ENCODE measurements around the gene CAMTA1. TPM values are rescaled to one million over a fixed set of nuclear protein-coding genes. Genes with fewer than 3 reads are reported as not detected.

CAMTA1 gene
- total RNA-seq, 6 donors from 2014 or later, result 38.8 to 74.0 (median 46.1) TPM

DNA sequence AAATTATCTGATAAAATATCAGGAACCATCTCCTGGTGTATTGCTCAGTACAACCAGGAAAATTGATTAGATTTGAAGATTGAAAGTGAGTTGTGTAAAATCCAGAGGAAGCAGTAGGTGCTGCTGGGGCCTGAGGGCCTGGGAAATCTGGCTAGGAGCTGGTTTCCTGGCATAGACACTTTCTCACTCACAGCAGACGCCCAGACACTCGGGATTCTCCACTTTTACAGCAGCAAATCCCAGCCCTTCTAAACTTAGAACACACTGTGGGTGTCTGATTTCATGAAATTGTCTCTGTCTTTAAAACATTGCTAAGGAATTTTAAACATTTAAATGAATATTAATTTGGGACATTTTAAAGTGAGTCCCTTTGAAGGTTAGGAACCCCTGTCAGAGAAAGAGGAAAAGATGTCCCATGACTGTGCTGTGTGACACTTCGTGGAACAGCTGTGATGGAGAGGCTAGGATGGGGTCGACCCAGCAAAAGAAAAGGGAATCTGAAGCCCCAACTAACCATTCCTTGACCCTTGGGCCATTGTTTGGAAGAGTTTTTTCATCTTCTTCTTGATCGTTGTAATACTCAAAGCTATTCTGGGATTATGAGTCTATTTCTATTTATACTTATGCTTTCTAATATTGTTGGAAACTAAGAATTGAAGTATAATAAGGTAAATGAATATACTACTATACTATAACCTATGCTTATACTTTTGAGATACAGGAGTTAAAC lies 936.9 kb downstream of the CAMTA1 start:
- ATAC-seq (ENCODE audit: low FRiP score in 2 of 2) (no peak), DNase-seq (no peak)
- Histone ChIP-seq H3K27me3 (peaks cover 0 to 1% (median 0%) of the 10 kb centered on the region in 4 donors), H3K27ac (no peak overlapping the region), H3K4me3 (no peak overlapping the region), H3K9me3 (no peaks in the 10 kb centered on the region), H3K36me3 (no peaks in the 10 kb centered on the region), H3K4me1 (peaks cover 5 to 8% (median 7%) of the 10 kb centered on the region in 4 donors)
- TF ChIP-seq POLR2A (IDR thresholded peaks at IDR 0.05) (no peak), POLR2AphosphoS5 (IDR thresholded peaks at IDR 0.05) (no peak), EP300 (IDR thresholded peaks at IDR 0.05) (no peak)
- TF ChIP-seq, protein P1, sequence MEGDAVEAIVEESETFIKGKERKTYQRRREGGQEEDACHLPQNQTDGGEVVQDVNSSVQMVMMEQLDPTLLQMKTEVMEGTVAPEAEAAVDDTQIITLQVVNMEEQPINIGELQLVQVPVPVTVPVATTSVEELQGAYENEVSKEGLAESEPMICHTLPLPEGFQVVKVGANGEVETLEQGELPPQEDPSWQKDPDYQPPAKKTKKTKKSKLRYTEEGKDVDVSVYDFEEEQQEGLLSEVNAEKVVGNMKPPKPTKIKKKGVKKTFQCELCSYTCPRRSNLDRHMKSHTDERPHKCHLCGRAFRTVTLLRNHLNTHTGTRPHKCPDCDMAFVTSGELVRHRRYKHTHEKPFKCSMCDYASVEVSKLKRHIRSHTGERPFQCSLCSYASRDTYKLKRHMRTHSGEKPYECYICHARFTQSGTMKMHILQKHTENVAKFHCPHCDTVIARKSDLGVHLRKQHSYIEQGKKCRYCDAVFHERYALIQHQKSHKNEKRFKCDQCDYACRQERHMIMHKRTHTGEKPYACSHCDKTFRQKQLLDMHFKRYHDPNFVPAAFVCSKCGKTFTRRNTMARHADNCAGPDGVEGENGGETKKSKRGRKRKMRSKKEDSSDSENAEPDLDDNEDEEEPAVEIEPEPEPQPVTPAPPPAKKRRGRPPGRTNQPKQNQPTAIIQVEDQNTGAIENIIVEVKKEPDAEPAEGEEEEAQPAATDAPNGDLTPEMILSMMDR (IDR thresholded peaks at IDR 0.05), result no peak
- 62 to 64% methylated on average over 5 of the region's 5 CpGs for WGBS, 2 donors

- Histone ChIP-seq H3K27me3 (peaks cover 0 to 1% (median 0%) of the 10 kb centered on the region in 4 donors), H3K4me3 (no peak overlapping the region), H3K4me1 (peaks cover 5 to 8% (median 7%) of the 10 kb centered on the region in 4 donors), H3K9me3 (no peaks in the 10 kb centered on the region), H3K36me3 (no peaks in the 10 kb centered on the region), H3K27ac (no peak overlapping the region)
- ATAC-seq (ENCODE audit: low FRiP score in 2 of 2) (no peak), DNase-seq (no peak)
- WGBS, 2 donors, result 85 to 99% methylated on average over 2 of the region's 2 CpGs
- TF ChIP-seq POLR2A (IDR thresholded peaks at IDR 0.05), result no peak
- no peak for TF ChIP-seq EP300 (IDR thresholded peaks at IDR 0.05)
- no peak for TF ChIP-seq POLR2AphosphoS5 (IDR thresholded peaks at IDR 0.05)
- TF ChIP-seq, protein P1 (IDR thresholded peaks at IDR 0.05), result no peak
Measured at GRCh38 chr1:7722670-7723012, 937.4 kb downstream of the CAMTA1 start.

DNA sequence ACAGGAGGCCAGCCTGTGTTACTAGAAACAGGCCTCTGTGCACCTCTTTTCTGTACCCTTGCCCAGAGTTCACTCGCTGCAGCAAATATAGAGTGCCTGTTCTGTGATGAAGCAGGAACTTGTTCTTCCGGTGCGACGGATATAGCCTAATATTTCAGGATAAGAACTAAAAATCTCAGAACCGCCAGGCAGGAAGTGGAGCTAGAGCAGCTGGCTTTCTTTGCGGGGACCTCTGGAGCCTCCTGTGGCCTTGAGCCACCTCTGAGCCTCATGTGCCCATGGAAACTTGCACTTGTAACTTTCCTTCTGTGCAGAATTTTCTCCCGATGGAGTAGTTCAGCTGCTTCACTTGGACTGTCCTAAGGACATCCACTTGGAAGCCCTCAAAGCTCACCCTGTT lies 941.4 kb downstream of the CAMTA1 start:
- peaks cover 5 to 8% (median 7%) of the 10 kb centered on the region in 4 donors for H3K4me1 ChIP-seq
- no peaks in the 10 kb centered on the region for H3K36me3 ChIP-seq
- peaks cover 0 to 1% (median 0%) of the 10 kb centered on the region in 4 donors for H3K27me3 ChIP-seq
- H3K27ac ChIP-seq, result peak overlapping the region in 1 of 4 donors; percentile 26
- no peak for DNase-seq
- ATAC-seq (ENCODE audit: low FRiP score in 2 of 2), result no peak
- WGBS, 2 donors, result 13 to 16% methylated on average over 7 of the region's 7 CpGs
- no peak overlapping the region for H3K4me3 ChIP-seq
- TF ChIP-seq, protein P1 (IDR thresholded peaks at IDR 0.05), result no peak
- TF ChIP-seq EP300 (IDR thresholded peaks at IDR 0.05), result no peak
- TF ChIP-seq POLR2AphosphoS5 (IDR thresholded peaks at IDR 0.05), result no peak
- no peak for TF ChIP-seq POLR2A (IDR thresholded peaks at IDR 0.05)
- H3K9me3 ChIP-seq, result no peaks in the 10 kb centered on the region

DNA sequence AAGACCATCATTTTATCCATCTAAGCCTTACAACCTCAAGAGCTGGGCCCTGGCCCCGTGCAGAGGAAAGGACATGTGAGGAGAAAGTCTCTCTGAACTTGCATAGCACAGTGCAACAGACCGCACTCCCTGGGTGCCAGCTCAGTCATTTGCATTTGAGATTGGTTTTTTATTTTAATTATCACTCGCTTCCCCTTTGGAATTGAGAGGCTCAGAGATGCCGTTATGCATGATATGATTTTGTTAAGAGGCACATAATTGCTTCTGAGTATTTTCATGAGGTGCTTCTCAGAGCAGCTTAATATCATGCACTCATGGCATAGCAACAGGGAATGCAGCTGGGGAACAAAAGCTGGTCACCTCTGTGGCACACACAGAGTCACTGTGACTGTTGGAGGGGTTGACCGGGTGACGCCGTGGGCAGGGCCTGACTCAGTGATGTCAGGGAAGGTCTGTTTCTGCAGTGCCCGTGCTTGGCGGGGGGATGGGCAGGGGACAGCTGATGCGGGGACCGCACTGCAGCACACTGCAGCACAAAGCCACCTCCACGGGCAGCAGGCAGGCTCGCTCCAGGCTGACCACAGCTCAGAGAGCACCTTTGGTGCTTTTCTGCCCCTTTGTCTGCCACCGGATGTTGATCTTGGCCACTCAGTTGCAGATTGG lies 942.7 kb downstream of the CAMTA1 start:
- H3K36me3 ChIP-seq, result no peaks in the 10 kb centered on the region
- H3K9me3 ChIP-seq, result no peaks in the 10 kb centered on the region
- DNase-seq (peak in 1 of 2 donors; percentile 62), ATAC-seq (ENCODE audit: low FRiP score in 2 of 2) (peak in 1 of 2 donors; percentile 48)
- no peak overlapping the region for H3K27ac ChIP-seq
- TF ChIP-seq POLR2AphosphoS5 (IDR thresholded peaks at IDR 0.05), result no peak
- TF ChIP-seq EP300 (IDR thresholded peaks at IDR 0.05), result no peak
- TF ChIP-seq POLR2A (IDR thresholded peaks at IDR 0.05), result no peak
- TF ChIP-seq, protein P1 (IDR thresholded peaks at IDR 0.05), result no peak
- H3K27me3 ChIP-seq, result peaks cover 0 to 1% (median 0%) of the 10 kb centered on the region in 4 donors
- WGBS, 2 donors, result 84 to 85% methylated on average over 7 to 14 of the region's 14 CpGs
- H3K4me3 ChIP-seq, result no peak overlapping the region
- peaks cover 5 to 8% (median 7%) of the 10 kb centered on the region in 4 donors for H3K4me1 ChIP-seq

All from upper lobe of left lung (tissue), 6 donors.